ENCODE results near the gene GH1. TPM values are rescaled to one million over a fixed set of nuclear protein-coding genes. Genes with fewer than 3 reads are reported as not detected.
A peak's percentile ranks its signal among the peaks of the same experiment; 100 is the strongest.
"Not testable (repeated sequence)": the region's sequence is repeated elsewhere in the genome, so short reads cannot be mapped to it uniquely, and the experiment has no call there.

Gene GH1
- total and polyA plus RNA-seq, 7 donors: not detected

DNA sequence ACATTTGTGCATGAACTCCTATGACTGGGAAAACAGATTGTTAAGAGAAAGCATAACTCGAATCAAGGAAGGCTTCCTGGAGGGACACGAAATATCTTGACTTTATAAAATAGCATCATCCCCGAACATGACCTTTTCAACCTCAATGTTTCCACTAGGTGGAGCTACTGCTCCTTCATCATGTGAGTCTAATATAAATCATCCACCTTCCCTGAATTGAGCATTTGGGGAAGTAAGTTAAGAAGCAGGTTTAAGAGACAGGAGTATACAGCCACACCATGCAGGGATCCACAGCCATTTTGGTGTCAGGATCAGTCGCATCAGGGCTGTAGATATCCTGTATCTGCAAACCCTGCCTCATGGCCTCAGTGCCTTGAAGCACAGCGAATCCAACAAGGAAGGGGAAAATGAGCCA lies 14.8 kb downstream of the GH1 start:
- H3K9me3 ChIP-seq; DNase-seq; H3K4me1 ChIP-seq; H3K36me3 ChIP-seq (ENCODE audit: insufficient read depth in 1 of 2, low read depth in 1 of 2); H3K4me3 ChIP-seq; H3K27ac ChIP-seq; H3K27me3 ChIP-seq (ENCODE audit: insufficient read depth in 3 of 3, low read length in 2 of 3): not testable (repeated sequence)
- 31 to 40% (median 38%) methylated on average over 5 of the region's 5 CpGs for WGBS, 3 donors
- TF ChIP-seq, protein P1, sequence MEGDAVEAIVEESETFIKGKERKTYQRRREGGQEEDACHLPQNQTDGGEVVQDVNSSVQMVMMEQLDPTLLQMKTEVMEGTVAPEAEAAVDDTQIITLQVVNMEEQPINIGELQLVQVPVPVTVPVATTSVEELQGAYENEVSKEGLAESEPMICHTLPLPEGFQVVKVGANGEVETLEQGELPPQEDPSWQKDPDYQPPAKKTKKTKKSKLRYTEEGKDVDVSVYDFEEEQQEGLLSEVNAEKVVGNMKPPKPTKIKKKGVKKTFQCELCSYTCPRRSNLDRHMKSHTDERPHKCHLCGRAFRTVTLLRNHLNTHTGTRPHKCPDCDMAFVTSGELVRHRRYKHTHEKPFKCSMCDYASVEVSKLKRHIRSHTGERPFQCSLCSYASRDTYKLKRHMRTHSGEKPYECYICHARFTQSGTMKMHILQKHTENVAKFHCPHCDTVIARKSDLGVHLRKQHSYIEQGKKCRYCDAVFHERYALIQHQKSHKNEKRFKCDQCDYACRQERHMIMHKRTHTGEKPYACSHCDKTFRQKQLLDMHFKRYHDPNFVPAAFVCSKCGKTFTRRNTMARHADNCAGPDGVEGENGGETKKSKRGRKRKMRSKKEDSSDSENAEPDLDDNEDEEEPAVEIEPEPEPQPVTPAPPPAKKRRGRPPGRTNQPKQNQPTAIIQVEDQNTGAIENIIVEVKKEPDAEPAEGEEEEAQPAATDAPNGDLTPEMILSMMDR (IDR thresholded peaks at IDR 0.05): peak; percentile 42
- ATAC-seq: peak in 3 of 4 donors; percentile 24 to 56 (median 36)
- intact Hi-C loops (cut with DNase I): loop anchor here in 1 of 2 donors (5.0 kb wide), 1 partner anchor 234 kb away; no protein-coding TSS in a partner anchor

DNA sequence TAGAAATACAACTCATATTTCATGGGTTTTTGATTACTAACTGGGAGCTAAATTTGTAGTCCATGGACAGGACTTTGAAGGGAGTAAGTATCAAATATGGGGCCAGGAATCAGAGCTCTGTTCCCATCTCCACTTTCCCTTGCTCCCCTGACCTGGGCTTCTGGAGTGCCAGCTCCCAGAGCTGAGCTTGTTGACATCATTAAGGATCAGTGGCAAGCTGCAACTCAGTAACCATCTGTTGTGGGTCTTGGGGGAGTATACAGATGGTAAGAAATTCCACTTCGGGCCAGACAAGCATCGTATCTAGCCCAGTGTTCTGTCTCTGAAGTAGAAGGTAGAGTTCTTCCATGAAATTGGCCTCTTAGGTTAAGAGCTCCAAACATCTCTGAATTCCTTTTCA lies 16.7 kb downstream of the GH1 start:
- H3K27me3 ChIP-seq (ENCODE audit: insufficient read depth in 3 of 3, low read length in 2 of 3); H3K4me3 ChIP-seq; ATAC-seq; H3K27ac ChIP-seq; H3K36me3 ChIP-seq (ENCODE audit: insufficient read depth in 1 of 2, low read depth in 1 of 2); DNase-seq; H3K4me1 ChIP-seq; H3K9me3 ChIP-seq: not testable (repeated sequence)
- WGBS, 3 donors: 47 to 60% (median 53%) methylated on average over 2 of the region's 2 CpGs
- intact Hi-C loops (cut with DNase I): loop anchor here in 1 of 2 donors (5.0 kb wide), 1 partner anchor 235 kb away; no protein-coding TSS in a partner anchor

DNA sequence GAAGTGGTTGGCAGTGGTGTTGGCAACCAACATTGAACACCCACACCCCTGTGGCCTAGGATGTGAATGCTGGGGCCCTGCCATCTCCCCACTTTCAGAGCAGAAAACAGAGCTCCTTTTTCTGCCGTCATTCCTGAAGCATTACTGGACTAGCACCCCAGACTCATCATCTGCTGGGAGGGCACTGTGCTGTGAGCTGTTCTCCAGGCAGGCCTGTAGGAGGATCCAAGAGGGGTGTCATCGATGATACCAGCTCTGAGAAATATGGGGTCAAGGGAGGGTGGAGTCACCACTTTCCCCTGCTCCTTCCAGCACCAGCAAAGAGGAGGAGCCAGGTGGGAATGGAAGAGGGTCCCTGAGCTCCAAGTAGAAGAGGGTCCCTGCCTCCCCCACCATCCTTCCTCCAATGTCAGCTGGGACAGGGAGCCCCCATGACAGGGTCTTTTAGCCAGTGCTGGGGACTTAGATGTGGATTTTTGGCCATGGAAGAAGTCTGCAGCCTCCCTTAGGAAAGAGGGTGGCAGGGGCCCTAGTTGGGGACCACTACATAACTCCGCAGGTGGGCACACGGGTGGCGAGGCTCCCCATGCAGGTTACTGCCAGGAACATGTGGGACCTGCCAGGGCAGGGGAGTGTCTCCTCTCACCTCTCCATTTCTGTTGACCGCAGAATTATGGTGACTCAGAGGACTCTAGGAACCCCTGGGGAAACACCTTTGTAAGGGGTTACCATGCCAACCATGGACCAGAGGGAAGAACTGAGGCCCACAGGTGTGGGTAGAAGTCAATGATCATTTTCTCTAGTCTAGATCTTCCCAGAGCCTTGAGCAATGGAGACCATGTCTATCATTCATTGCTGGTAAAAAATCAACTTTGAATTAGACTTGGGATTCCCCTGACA lies 19.5 kb downstream of the GH1 start:
- intact Hi-C loops (cut with DNase I); H3K9me3 ChIP-seq; H3K27ac ChIP-seq; H3K27me3 ChIP-seq (ENCODE audit: insufficient read depth in 3 of 3, low read length in 2 of 3); H3K4me1 ChIP-seq; H3K4me3 ChIP-seq; H3K36me3 ChIP-seq (ENCODE audit: insufficient read depth in 1 of 2, low read depth in 1 of 2); DNase-seq; ATAC-seq: not testable (repeated sequence)
- 86 to 95% (median 90%) methylated on average over 6 of the region's 6 CpGs for WGBS, 3 donors

DNA sequence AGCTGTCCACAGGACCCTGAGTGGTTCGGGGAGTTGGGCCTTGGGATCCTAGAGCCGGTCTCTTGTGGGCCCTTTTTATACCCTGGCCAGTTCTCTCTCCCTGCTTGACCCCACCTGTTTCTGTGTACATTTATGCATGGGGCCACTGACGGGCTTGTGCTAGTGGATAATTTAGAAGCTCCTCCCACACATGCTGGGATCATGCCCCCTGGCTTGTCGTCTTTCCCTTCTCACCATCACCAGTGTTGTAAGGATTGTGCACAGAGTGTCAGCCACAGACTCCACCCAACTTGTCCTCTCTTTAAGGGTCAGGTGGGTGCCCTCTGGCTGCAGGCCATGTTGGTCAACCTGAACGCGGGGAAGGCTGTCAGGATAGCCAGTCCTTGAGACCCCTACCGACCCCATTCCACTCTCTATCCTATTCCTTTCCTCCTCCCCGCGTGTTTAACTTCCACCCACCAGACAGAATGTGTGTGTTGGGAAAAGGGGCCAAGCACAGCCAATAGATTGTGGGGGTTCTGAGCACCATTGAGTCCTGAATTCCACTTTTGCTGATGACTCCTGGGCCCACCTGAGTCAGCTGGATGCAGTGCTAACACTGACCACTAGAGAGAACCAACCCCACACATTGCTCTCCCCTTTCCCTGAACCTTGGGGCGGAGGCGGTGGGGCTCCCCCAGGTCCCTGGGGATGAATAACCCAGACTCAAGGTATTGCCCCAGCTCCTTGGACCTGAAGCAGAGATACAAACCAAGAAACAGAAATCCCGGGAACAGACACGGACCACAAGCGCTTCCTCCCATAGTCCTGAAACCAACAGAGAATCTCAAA lies 21.9 kb downstream of the GH1 start, which contains the start of gene CSH1:
Gene CSH1 (minus strand): TSS at position 51 of the 831 bp plus-strand sequence. CDS start 63 bp downstream, outside the sequence.
- H3K4me1 ChIP-seq; ATAC-seq; H3K9me3 ChIP-seq; H3K36me3 ChIP-seq (ENCODE audit: insufficient read depth in 1 of 2, low read depth in 1 of 2); H3K4me3 ChIP-seq; H3K27me3 ChIP-seq (ENCODE audit: insufficient read depth in 3 of 3, low read length in 2 of 3); H3K27ac ChIP-seq; intact Hi-C loops (cut with DNase I); DNase-seq: not testable (repeated sequence)
- 84 to 87% (median 87%) methylated on average over 8 to 9 of the region's 14 CpGs for WGBS, 3 donors

DNA sequence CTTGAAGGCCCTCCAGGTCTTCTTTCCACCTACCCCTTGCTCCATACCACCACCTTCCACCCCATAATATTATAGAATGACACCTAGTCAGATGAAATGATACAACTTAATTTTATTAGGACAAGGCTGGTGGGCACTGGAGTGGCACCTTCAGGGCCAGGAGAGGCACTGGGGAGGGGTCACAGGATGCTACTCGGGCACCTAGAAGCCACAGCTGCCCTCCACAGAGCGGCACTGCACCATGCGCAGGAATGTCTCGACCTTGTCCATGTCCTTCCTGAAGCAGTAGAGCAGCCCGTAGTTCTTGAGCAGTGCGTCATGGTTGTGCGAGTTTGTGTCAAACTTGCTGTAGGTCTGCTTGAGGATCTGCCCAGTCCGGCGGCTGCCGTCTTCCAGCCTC lies 23.8 kb downstream of the GH1 start:
- DNase-seq; H3K27me3 ChIP-seq (ENCODE audit: insufficient read depth in 3 of 3, low read length in 2 of 3); H3K27ac ChIP-seq; H3K4me3 ChIP-seq; ATAC-seq; H3K36me3 ChIP-seq (ENCODE audit: insufficient read depth in 1 of 2, low read depth in 1 of 2); H3K9me3 ChIP-seq; intact Hi-C loops (cut with DNase I); H3K4me1 ChIP-seq: not testable (repeated sequence)
- WGBS, 3 donors: 91 to 95% (median 94%) methylated on average over 4 to 10 of the region's 10 CpGs

DNA sequence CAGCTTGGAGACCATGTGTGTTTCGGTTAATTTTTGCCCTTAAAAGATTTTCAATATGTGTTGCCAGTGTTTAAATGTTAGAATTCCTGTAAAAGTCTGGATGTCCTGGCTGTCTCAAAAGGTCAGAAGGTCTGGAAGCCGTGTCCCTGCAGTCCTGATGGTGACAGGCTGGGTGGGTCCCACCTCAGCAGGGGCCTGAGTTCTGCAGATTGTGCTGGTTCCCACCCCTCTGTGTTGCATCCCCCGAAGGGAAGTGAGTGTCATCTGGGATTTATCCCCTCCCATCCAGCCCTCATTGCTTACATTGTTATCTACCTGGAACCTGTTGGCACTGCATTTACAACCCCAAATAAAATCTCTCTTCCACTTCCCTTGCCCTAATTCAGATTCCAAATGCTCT lies 24.6 kb downstream of the GH1 start:
- H3K27ac ChIP-seq; ATAC-seq; H3K9me3 ChIP-seq; intact Hi-C loops (cut with DNase I); H3K4me1 ChIP-seq; H3K36me3 ChIP-seq (ENCODE audit: insufficient read depth in 1 of 2, low read depth in 1 of 2); H3K27me3 ChIP-seq (ENCODE audit: insufficient read depth in 3 of 3, low read length in 2 of 3); H3K4me3 ChIP-seq; DNase-seq: not testable (repeated sequence)
- 56 to 64% (median 62%) methylated on average over 3 of the region's 3 CpGs for WGBS, 3 donors

DNA sequence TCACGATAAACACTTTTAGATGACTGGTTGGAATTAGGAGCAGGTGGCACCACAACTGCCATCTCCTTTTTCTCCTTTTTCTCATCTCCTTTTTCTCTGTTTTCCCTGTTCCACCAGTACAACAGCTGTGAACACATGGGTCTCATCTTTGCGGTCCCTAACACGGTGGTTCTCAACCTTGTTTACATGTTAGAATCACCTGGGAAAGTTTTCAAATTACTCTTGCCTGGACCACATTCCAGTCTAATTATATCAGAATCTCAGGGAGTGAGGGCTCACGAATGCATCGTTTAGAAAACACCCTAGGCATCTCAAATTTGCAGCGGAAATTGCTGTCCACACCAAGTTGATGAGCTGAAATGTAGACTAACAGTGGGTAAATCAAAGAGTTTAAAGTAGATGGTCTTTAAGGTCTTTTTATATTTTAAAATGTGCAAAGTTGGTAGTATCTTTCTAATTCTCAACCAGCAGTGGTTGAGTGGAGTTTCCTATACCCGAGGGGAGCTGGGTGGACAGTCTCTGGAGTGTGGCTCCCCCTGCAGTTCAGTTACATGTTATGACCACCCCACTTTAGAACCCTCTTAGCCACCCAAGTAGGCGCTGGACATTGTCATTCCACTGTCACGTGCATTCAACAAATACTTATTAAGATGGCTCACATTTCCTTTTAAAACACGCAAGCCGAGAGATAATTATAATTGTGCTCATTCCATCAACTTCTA lies 26.2 kb downstream of the GH1 start:
- H3K9me3 ChIP-seq; intact Hi-C loops (cut with DNase I): not testable (repeated sequence)
- WGBS, 3 donors: 54 to 59% (median 55%) methylated on average over 11 of the region's 11 CpGs

More for the DNA sequence above, 26.2 kb downstream of the GH1 start:
- not testable (repeated sequence) for H3K27ac ChIP-seq; H3K4me1 ChIP-seq; ATAC-seq; H3K36me3 ChIP-seq (ENCODE audit: insufficient read depth in 1 of 2, low read depth in 1 of 2); H3K4me3 ChIP-seq; DNase-seq; H3K27me3 ChIP-seq (ENCODE audit: insufficient read depth in 3 of 3, low read length in 2 of 3)
